Skin of body (tissue), 2 donors: ENCODE results near the gene RARA. TPM values are rescaled to one million over a fixed set of nuclear protein-coding genes. Genes with fewer than 3 reads are reported as not detected.
"Not testable (repeated sequence)": the region's sequence is repeated elsewhere in the genome, so short reads cannot be mapped to it uniquely, and the experiment has no call there.

ENCODE experiments used
- DNase-seq: peaks from one replicate; lab custom pipeline; 2025; lab: John Stamatoyannopoulos, UW
- total RNA-seq: library from RNA; depleted of rRNA; stranded (reverse); fragments of >200 nt; gene quantifications from one replicate; pipeline ENCODE4 v1.2.3, GENCODE V29; 2014

Gene RARA
- total RNA-seq, 1 donor from 2014 or later: 19.4 TPM

DNA sequence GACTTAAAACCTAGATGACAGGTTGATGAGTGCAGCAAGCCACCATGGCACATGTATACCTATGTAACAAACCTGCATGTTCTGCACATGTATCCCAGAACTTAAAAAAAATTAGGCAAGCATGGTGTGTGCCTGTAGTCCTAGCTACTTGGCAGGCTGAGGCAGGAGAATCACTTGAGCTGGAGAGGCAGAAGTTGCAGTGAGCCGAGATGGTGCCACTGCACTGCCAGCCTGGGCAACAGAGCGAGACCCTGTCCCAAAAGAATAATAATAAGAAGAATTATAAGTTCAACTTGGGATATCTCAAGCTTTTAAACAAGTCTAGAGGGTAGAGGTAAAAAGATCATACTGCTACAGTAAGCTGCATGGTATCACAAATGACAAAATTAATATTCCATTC, 11.5 kb upstream of the RARA start:
- no peak for DNase-seq

DNA sequence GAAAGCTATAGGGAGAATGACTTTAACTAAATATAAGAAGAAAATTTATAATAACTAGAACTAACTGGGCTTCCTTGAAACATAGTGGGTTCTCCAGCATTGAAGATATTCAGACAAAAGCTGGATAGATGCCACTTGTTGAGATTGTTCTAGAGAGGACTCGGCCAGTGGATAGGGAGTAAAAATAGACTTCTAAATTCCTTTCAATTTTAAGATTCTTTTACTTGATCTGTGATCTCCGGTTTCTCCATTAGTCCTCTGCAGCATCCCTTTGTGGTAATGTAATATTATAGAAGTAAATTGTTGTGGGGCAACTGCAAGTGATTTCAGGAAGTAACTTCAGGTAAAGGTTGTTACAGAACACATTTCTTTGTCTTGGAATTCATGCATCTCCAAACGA, 10.3 kb upstream of the RARA start:
- DNase-seq: no peak

DNA sequence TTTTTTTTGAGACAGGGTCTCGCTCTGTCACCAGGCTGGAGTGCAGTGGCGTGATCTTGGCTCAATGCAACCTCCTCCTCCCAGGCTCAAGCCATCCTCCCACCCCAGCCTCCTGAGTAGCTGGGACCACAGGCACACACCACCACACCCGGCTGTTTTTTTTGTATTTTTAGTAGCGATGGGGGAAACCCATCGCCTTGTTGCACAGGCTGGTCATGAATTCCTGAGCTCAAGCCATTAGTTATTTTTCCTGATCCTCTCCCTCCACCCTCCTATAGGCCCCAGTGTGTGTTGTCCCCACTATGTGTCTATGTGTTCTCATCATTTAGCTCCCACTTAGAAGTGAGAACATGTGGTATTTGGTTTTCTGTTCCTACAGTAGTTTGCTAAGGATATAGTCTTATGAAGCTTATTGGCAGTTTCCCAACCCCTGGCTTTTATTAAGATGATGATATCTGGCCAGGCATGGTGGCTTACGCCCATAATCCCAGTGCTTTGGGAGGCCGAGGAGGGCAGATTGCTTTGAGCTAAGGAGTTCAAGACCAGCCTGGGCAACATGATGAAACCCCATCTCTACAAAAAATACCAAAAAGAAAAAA, 9.7 kb upstream of the RARA start:
- DNase-seq: not testable (repeated sequence)

DNA sequence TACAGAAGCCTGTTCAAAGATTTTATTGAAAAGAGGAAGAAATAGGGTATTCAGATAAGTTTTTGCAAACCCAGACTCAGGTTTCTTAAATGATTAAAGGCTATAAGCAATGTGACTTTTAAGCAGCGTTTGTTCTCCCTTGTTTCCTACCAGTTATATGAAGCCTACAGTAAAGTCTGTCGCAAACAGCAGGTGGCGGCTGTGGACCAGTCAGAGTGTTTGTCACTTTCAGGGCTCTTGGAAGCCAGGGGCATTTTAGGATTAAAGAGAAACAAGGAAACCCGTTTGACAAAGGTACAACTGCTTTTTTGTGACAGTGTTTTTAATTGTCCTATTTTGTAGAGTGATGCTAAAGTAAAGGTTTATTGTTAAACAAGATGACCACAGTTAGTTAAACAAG, 7.7 kb upstream of the RARA start:
- DNase-seq: no peak

DNA sequence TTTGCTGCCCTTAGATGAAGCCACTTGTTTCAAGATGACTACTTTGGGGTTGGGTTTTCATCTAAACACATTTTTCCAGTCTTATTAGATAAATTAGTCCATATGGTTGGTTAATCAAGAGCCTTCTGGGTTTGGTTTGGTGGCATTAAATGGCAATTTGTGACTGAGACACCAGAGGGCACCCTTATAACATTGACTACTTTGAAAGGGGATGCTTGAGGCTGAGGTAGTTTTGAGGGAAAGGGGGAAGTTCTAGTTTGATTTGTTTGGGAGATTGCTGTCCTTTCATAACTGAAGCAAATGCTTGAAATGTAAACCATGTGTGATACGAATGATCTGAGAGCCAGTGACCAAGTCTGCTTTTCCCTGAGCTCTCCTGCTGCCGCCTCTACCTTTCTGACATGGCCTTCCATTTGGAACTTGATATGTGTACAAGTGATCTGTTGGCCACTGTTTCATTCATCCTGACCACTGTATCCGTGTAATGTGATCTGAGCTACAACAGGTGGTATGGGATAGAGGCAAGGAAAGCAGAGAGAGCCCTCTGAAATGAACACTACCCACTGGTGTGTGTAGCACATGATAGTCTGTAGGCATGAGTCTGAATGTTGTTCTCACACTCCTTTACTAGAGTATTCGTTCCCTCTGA, 5.8 kb upstream of the RARA start:
- DNase-seq: peak; percentile 94

DNA sequence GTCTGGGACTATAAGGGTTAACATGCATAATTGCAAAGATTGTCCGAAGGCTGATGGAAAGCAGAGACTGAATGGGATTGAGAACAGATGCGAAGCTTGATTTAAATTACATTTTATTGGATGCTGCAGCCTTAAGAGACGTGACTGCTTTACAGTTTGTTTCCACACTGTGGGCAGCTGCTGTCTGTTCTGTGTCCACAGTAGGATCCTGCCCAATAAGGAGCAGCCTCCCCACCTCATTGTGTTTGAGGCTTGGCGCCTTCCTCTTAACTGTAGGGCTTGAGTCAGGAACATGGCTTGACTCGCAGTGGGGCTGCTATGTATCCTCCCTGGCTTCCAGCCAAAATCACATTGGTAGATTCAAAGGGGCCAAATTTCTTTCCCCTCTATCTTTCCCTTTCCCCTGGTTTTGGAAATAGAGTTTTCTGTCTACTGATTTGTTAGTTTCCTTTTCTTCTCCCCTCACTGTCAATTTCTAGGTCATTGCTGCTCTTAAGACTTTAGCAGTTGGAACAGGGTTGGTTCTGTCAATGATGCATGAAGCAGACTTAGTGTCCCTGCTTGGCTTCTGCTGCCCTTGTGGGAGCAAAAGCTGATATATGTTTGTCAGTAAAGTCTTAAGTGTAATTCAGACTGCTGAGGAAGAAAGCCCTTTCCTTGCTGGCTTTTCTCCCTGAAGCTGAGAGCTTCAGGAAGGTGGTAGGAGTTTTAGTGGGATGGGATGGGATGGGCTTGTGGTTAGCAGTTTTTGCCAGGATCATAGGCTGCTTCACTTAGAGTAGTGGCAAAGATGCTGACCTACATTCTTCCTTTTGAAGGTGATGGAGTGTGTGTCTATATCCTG, 5.0 kb upstream of the RARA start:
- DNase-seq: peak; percentile 93

DNA sequence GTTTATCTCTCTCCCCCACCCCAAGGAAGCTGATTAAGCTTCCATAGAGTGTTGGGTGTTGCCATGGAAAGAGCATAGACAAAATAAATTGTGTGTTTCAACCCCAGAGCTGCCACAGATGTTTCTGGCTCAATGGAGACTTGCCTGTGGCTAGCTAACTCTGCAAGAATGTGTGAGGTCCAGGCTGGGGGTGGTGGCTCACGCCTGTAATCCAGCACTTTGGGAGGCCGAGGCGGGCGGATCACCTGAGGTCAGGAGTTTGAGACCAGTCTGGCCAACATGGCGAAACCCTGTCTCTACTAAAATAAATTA, 4.5 kb upstream of the RARA start:
- DNase-seq: not testable (repeated sequence)

DNA sequence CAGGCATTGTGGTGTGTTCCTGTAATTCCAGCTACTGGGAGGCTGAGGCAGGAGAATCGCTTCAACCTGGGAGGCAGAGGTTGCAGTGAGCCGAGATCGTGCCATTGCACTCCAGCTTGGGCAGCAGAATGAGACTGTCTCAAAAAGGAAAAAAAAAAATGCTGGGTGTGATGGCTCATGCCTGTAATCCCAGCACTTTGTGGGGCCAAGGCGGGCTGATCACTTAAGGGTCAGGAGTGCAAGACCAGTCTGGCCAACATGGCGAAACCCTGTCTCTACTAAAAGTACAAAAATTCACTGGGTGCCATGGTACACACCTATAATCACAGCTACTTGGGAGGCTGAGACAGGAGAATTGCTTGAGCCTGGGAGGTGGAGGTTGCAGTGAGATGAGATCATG, 4.1 kb upstream of the RARA start:
- not testable (repeated sequence) for DNase-seq

DNA sequence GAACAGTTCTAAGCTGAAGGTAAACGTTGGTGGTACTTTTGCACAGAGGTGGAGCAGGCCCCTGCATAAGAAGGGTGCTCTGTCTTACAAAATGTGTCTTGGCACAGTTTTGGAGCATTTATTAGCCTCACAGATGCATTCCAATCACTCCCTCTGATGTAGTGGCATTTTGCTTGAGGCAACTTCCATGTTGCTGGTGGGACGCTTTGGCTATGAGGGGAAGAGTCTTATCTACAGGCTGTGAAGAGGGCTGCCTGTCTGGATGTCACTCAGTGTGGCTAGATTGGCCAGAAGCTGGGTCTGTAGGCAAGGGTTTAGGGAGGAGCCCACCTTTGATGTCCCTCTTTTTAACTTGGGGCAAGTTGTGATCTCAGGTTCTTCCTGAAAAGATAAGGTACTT, 2.6 kb upstream of the RARA start:
- DNase-seq: no peak

DNA sequence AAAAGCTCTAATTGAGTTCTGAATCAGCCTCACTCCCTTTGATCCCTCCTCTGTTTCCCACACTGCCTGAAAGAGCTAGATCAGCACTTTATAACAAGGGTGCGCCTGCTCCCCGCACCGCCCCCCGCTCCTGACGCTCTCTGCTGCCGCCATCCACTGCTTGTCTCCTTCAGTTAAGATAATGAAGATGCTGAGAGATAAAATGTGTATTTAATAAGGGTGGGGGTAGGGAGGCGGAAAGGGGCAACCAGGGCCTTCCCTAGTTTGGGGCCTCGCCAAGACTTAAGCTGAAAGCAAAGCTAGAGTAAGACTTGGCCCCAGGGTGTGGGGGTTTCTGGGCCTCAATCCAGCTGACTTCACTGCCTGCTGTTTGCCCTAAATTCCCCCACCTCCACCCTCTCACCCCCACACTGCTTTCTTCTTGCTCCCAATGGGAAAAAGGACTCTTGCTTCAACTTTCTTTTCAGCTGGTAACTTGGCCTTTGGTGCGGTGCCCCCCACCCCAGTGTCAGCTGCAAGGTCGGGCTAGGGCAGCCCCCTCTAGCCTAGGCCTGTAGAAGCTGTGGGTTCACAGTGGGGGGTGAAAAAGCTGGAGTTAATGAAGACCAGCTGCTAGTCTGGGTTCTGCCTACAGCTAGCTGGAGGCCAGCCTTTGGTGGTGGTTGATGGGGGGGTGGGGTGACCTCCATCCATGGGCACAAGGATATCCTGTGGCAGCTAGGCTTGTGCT, 1.8 kb upstream of the RARA start:
- DNase-seq: peak; percentile 87

DNA sequence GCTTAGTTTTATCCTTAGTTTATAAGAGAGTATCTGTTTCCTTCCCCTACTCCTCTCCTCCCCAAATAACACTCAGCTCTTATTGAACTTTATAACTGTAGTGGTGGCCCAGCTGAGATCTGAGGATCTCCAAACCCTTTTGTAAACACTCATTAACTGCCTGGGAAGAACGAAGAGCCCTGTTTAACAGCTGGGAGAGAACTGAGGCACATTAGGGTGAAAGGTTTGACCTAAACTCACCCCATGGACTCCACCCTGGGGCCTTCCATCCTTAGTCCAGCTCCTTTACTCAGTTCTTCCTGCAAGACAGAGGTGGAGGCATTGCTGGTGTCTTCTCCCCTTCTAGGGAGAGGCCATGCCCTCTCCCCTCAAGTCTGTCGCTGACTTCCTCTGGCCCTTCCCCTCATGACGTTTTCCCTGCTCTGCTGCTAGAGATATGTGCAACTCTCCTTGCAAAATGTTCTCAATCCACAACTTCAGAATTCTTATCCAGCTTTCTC, 1.2 kb upstream of the RARA start:
- DNase-seq: peak; percentile 67

DNA sequence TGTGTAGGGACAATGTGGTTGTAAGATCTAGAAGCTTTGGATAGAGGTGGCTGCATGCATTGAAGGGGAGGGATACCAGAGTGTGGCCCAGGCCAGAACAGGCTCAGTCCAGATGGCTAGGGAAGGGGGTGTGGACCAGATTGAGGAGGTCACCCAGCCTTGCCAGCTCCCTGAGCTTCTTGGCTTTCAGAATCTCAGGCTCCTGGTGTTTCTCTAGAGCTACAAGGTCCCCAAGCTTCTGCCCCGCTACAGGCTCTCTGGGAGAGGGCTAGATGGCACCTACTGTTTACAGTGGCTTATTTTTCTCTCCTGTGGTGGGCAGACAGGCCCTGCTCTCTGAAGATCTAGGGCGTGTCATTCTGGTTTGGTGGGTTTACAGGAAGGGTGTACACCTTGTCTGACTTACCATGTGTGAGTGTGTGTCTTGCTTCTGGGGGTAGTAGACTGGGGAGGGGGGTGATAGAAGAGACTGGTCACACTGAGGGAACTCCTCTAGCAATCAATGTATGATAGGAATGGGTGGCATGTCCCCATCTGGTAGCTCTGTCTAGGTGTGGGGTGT, 1.1 kb downstream of the RARA start:
- no peak for DNase-seq

DNA sequence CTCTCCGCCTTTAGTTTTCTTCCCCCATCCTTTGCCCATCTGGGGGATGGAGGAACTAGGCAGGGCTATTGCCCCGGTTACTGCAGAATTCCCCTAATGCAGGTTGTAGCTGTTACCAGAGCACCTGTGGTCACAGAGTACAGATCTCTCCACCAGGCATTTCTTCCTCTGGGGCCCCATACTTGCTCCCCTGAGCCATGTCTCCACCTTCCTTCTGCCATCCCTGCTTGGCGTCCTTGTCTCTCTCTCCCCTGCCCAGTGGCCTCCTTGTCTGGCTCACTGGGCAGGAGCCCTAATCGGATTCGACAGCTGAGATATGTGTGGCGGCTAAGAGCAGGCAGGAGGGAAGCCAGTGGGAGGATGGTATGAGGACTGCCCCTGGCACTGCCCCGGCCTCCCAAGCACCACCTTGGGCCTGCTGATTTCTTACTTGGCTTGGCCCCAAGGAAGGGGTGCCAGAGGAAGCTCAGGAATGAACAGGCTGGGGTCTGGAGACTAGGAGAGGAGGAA, 2.0 kb downstream of the RARA start:
- no peak for DNase-seq

DNA sequence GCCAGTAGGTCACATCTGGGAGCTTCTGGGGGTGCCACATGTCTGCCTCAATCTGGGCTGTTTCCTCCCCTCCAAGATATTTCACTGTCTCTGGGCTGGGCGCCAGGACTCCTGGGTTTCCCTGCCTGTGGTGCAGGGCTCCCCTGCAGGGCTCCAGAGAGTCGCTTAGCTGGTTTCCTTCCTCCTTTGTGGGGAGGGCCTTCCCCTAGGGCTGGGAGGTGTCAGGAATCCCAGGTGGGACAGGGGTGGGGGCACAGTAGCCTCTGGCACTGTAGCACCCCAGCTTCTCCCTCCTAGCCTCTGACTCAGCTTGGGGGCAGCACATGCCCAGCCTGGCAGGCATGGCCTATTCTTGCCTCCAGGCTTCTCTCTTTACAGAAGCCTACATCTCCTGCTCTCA, 2.6 kb downstream of the RARA start:
- DNase-seq: no peak

DNA sequence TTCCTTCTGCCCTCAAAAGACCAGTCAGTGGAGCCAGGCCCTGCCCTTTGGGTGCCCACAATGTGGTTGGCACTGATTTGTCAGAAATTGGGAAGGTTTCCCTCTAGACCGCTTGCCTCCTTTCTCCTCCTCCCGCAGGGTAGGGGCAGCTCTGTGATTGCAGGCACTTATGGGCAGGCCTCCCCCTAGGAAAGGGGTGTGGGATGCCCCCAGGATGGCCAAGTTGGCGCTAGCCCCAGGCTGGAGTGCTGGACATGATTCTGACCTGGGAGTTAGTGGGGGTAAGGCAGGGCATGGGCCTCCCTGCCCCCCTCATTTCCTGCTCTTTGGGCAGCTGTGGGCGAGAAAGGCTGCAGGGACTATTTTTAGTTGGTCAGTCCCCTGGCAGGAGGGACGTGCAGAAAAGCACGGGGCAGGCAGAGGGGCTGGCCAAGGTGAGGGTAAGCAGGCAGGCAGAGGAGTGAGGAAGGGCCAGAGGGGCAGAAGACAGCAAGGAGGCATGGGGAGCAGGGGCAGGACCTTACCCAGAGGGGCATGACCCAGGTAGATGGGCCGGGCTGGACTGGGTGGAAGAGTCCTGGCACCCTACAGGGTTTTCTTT, 3.3 kb downstream of the RARA start:
- no peak for DNase-seq

DNA sequence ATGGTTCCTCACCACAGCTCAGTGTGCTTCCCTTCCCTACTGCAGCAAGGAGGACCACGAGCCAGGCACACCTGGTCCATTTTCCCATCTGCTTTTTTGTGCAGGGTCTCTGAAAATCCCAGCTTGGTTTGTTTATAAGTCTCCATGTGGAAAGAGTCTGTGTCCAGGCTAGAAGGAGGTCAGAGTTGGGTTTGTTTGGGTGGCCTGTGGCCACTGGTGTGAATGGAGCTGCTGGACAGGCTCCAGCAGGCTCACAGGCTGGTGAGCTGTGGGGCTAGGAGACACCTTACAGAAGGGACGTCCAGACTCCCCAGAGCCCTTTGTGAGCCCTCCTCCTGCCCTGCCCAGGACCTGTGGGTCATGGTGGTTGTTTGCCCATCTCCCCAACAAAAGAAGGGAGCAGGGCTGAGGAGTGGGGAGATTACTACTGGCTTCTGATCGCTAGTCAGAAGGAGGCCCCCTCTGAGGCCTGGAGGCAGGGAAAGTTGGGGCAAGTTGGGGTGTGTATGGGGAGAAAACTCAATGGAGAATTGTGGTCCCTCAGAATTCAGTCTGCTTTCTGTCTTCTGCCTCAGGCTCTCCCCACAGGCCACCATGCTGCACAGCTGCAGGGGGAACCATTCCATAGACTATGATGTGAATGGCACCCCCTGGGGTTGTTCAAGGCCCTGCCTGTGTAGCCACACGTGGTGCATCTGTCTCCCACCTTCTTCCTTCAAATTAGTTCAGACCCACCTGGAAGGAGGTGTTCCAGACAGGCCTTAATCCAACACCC, 4.1 kb downstream of the RARA start:
- DNase-seq: no peak

DNA sequence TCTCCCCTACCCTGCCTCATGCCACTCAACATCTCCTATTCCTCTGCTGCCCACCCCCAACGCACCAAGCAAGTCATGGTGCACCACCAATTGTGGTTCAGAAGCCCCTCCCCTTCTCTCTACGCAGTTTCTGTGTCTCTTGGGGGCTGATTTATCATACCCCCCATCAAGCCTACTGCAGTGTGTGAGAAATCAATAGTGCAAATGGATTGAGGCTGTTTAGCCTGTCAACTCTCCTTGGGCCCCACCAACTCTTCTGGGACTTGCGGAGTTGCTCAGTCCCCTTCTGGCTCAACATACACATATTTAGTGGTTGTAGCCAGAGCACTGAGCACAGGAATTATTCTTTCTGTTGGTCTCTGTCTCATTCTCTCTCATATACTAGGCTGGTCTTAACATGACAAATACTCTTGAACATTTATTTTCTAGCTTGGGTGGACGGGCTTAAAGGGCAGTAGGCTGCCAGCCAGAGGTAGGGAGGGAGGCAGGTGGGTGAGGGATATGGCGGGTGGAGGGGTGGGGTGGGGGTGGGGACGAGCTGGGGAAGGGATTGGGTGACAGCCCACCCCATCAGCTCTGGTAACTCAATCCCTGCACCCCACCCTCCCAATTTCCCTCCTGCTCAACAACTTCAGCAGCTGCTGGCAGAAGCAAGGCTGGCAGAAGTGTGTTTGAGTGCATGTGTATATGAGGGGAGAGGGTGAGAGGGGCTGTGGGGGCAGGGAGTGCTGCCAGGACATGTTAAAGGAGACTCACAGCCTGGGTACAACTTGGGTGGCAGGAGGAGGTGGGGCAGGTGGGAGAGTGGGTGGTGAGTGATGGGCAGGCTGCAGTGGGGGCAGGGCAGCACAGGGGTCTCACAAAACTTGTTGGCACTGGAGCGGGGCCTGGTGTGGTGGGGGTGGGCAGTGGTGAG, 4.9 kb downstream of the RARA start:
- DNase-seq: no peak

DNA sequence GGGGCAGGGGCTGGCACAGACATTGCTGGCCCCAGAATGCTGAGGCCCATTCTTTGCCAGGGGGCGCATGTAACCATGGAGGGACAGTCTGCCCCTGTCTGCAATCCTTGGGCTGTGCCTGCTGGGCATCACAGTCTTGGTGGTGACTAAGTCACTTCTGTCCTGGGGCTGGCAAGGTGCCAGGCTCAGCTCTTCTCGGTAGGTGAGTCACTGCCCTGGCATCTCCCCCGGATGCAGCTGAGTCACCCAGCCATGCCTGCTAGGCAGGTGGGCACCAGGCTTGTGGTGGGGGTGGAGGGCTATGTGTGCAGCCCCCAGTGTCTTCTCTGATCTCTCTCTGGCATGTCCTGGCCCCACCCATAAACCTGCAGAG, 5.6 kb downstream of the RARA start:
- peak; percentile 40 for DNase-seq

DNA sequence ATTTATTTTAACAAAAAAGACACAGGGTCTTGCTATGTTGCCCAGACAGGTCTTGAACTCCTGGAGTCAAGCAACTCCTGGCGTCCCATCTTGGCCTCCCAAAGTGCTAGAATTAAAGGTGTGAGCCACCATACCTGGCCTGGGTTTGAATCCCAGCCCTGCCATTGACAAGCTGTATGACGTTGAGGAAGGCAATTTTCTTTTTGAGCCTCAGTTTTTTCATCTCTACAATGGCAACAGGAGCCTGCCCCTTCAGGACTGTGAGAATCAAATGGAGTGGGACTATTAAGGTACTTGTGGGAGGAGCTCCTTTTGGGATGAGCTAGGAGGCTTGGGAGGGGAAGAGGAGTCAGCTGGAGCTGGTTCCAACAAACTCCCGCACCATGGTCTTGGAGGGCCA, 6.2 kb downstream of the RARA start:
- no peak for DNase-seq
